ENCODE measurements around the gene XYLT2.

DNA sequence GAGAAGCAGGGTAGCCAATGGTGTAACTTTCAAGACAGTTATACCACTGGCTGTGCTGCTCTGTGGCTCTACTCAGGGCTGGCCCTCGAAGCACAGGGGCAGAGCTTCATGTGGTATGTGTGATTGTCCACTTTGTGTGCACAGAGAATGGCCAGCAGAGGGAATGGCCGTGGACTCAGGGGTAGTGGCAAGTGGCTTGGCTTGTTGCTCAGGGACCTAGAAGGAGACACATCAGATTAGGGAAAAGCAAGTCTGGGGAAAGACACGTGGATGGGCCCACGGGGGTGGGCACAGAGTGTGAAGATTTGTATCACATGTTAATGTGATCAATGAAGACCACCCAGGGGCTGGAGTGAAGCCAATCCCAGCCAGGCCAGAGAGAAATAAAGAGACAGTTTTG, 20.0 kb upstream of the XYLT2 start:
- TF ChIP-seq, protein P1, sequence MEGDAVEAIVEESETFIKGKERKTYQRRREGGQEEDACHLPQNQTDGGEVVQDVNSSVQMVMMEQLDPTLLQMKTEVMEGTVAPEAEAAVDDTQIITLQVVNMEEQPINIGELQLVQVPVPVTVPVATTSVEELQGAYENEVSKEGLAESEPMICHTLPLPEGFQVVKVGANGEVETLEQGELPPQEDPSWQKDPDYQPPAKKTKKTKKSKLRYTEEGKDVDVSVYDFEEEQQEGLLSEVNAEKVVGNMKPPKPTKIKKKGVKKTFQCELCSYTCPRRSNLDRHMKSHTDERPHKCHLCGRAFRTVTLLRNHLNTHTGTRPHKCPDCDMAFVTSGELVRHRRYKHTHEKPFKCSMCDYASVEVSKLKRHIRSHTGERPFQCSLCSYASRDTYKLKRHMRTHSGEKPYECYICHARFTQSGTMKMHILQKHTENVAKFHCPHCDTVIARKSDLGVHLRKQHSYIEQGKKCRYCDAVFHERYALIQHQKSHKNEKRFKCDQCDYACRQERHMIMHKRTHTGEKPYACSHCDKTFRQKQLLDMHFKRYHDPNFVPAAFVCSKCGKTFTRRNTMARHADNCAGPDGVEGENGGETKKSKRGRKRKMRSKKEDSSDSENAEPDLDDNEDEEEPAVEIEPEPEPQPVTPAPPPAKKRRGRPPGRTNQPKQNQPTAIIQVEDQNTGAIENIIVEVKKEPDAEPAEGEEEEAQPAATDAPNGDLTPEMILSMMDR (conservative IDR thresholded peaks at IDR 0.05) = no peak
- TF ChIP-seq ZFX (IDR thresholded peaks at IDR 0.05) = no peak

Measured in C4-2B (cell line).